ENCODE measurements around the gene CASTOR2. TPM values are rescaled to one million over a fixed set of nuclear protein-coding genes. Genes with fewer than 3 reads are reported as not detected.

The CASTOR2 gene
- total and polyA plus RNA-seq, 2 of the 8 experiments (the other 6 are each of a cell fraction or from before 2014, with no cell fraction given) = 12.1 to 47.8 TPM

GRCh38 chr7:75039709-75040108 is 75.2 kb downstream of the CASTOR2 start (continued):
- no peak for TF ChIP-seq KDM1A (IDR thresholded peaks at IDR 0.05; ENCODE audit: borderline replicate concordance, low read length)
